PC-9 (cell line): Measurements from ENCODE around the gene SLC39A8. TPM values are rescaled to one million over a fixed set of nuclear protein-coding genes. Genes with fewer than 3 reads are reported as not detected.

Experiments
- BruUV-seq: library from RNA; stranded (reverse); fragments of 400-500 nt; replicated peaks from 2 replicates; lab custom pipeline; 2021; lab: Mats Ljungman, UMichigan
- CTCF ChIA-PET: fragments of 300-600 bp; sonication (Branson Sonifier 250); formaldehyde crosslinking; loops from one replicate; lab custom pipeline; 2022; ENCODE audit warnings: antibody characterized with exemption; lab: Charles Lee
- POLR2A ChIA-PET: fragments of 300-600 bp; sonication (Branson Sonifier 250); formaldehyde crosslinking; loops from one replicate; lab custom pipeline; 2022; ENCODE audit warnings: antibody characterized with exemption; ENCODE audit not compliant: unreplicated experiment; lab: Charles Lee
- DNase-seq, 2 experiments: peaks; one replicate each; pipeline versions ENCODE4 v3.0.0 to v3.0.0-alpha.2; 2015 to 2022; ENCODE audit warnings: mixed read lengths in 1 of 2
- H2AFZ ChIP-seq: fragments of 200-600 bp; sonication (generic); 2 replicates; pipeline ENCODE4 v1.8.1; 2017; ENCODE audit warnings: antibody characterized with exemption
- H3F3A ChIP-seq: fragments of 200-600 bp; sonication (generic); 2 replicates; pipeline ENCODE4 v1.8.1; 2017; ENCODE audit warnings: antibody characterized with exemption, mild to moderate bottlenecking, low read depth; ENCODE audit not compliant: insufficient read depth
- H3K27ac ChIP-seq: fragments of 200-600 bp; sonication (generic); 2 replicates; pipeline ENCODE4 v1.6.1; 2016; ENCODE audit warnings: mixed run types
- H3K27me3 ChIP-seq: fragments of 200-600 bp; sonication (generic); 2 replicates; pipeline ENCODE4 v1.6.1; 2016; ENCODE audit warnings: low read depth, mixed run types; ENCODE audit not compliant: insufficient read depth
- H3K36me3 ChIP-seq: fragments of 200-600 bp; sonication (generic); 2 replicates; pipeline ENCODE4 v1.6.1; 2016; ENCODE audit warnings: low read depth, mixed run types
- H3K4me1 ChIP-seq: fragments of 200-600 bp; sonication (generic); replicated peaks from 2 replicates; pipeline ENCODE4 v1.6.1; 2016; ENCODE audit warnings: mixed run types; ENCODE audit not compliant: insufficient read depth
- H3K4me2 ChIP-seq: fragments of 200-600 bp; sonication (generic); 2 replicates; pipeline ENCODE4 v1.6.1; 2017; ENCODE audit warnings: mixed run types
- H3K4me3 ChIP-seq: fragments of 200-600 bp; sonication (generic); 2 replicates; pipeline ENCODE4 v1.6.1; 2016; ENCODE audit warnings: mixed run types
- H3K79me2 ChIP-seq: fragments of 200-600 bp; sonication (generic); 2 replicates; pipeline ENCODE4 v1.6.1; 2017; ENCODE audit warnings: low read depth, mixed run types
- H3K9me2 ChIP-seq: fragments of 200-600 bp; sonication (generic); 2 replicates; pipeline ENCODE4 v1.8.1; 2017; ENCODE audit warnings: mild to moderate bottlenecking; ENCODE audit not compliant: insufficient read depth
- H3K9me3 ChIP-seq: fragments of 200-600 bp; sonication (generic); 2 replicates; pipeline ENCODE4 v1.8.1; 2016; ENCODE audit warnings: low read depth; ENCODE audit not compliant: insufficient read depth
- H4K20me1 ChIP-seq: fragments of 200-600 bp; sonication (generic); 2 replicates; pipeline ENCODE4 v1.8.1; 2017; ENCODE audit not compliant: insufficient read depth
- CTCF ChIP-seq: fragments of 200-600 bp; sonication (generic); conservative IDR thresholded peaks from 2 replicates; pipeline ENCODE4 v1.6.1; 2017; ENCODE audit warnings: mixed run types, antibody characterized with exemption, mild to moderate bottlenecking, moderate library complexity
- EZH2 ChIP-seq: fragments of 200-600 bp; sonication (generic); IDR thresholded peaks from 2 replicates; pipeline ENCODE4 v1.8.0; 2017; ENCODE audit warnings: antibody characterized with exemption, low read depth
- intact Hi-C: fragments of 100-400 bp; cut with micrococcal nuclease; formaldehyde crosslinking; loops from one replicate; pipeline ENCODE4 v1.10.0; 2022; ENCODE audit not compliant: unreplicated experiment
- total RNA-seq: library from RNA; stranded (reverse); gene quantifications from 2 replicates; pipeline ENCODE4 v1.2.3, GENCODE V29; 2021

Gene SLC39A8
- total RNA-seq, 1 experiment from 2014 or later, result 14.5 TPM

GRCh38 chr4:102299354-102300107 is 45.8 kb downstream of the SLC39A8 start:
- Histone ChIP-seq H3K27ac (no peak overlapping the region), H3K27me3 (no peaks in the 10 kb centered on the region), H3K9me3 (no peaks in the 10 kb centered on the region), H3K4me2 (no peak overlapping the region), H3K9me2 (no peaks in the 10 kb centered on the region), H3K4me3 (no peak overlapping the region), H3F3A (no peaks in the 10 kb centered on the region), H3K79me2 (no peaks in the 10 kb centered on the region), H2AFZ (no peak overlapping the region), H3K4me1 (no peaks in the 10 kb centered on the region), H4K20me1 (no peaks in the 10 kb centered on the region), H3K36me3 (no peaks in the 10 kb centered on the region)
- ChIA-PET POLR2A (no interaction called here), CTCF (interaction anchor here (0.5 to 0.7 kb wide), 3 partner anchors 131 to 349 kb away, joined by 3 to 13 read pairs (median 11); no protein-coding TSS in a partner anchor)
- peak in 1 of 2 experiments; percentile 14 for DNase-seq
- TF ChIP-seq CTCF (peak; percentile 75), EZH2 (no peak)
- BruUV-seq, result no TSS peak
- intact Hi-C loops, result no loop called here

GRCh38 chr4:102298716-102299115 is 46.6 kb downstream of the SLC39A8 start:
- BruUV-seq, result no TSS peak
- Histone ChIP-seq H4K20me1 (no peaks in the 10 kb centered on the region), H3K27ac (no peak overlapping the region), H3K9me3 (no peaks in the 10 kb centered on the region), H3K4me3 (no peak overlapping the region), H3K27me3 (no peaks in the 10 kb centered on the region), H3K79me2 (no peaks in the 10 kb centered on the region), H3K9me2 (no peaks in the 10 kb centered on the region), H3F3A (no peaks in the 10 kb centered on the region), H2AFZ (no peak overlapping the region), H3K4me1 (no peaks in the 10 kb centered on the region), H3K4me2 (no peak overlapping the region), H3K36me3 (no peaks in the 10 kb centered on the region)
- TF ChIP-seq EZH2, result no peak
- no peak for TF ChIP-seq CTCF
- intact Hi-C loops, result no loop called here
- no peak for DNase-seq
- POLR2A ChIA-PET, result no interaction called here
- CTCF ChIA-PET, result no interaction called here

- no peak overlapping the region for H2AFZ ChIP-seq
Observed at GRCh38 chr4:102295153-102295862, 50.0 kb downstream of the SLC39A8 start.

More at GRCh38 chr4:102295153-102295862, 50.0 kb downstream of the SLC39A8 start:
- DNase-seq, result no peak
- Histone ChIP-seq H4K20me1 (no peaks in the 10 kb centered on the region), H3K27me3 (no peaks in the 10 kb centered on the region), H3K4me2 (no peak overlapping the region), H3K9me3 (no peaks in the 10 kb centered on the region), H3K9me2 (no peaks in the 10 kb centered on the region), H3K79me2 (no peaks in the 10 kb centered on the region), H3F3A (no peaks in the 10 kb centered on the region), H3K4me3 (no peak overlapping the region), H3K27ac (no peak overlapping the region), H3K36me3 (no peaks in the 10 kb centered on the region), H3K4me1 (no peaks in the 10 kb centered on the region)
- TF ChIP-seq EZH2 (no peak), CTCF (no peak)
- BruUV-seq, result no TSS peak
- POLR2A ChIA-PET, result no interaction called here
- CTCF ChIA-PET, result no interaction called here
- intact Hi-C loops, result no loop called here
